Activated naive CD8-positive, alpha-beta T cell (primary cell): ENCODE data around the gene ARHGAP10.

Experiments
- H3K27ac Mint-ChIP-seq: one replicate; pipeline ENCODE4 v1.8.0; 2021; ENCODE audit warnings: mixed read lengths
- H3K27me3 Mint-ChIP-seq: one replicate; pipeline ENCODE4 v1.8.0; 2021; ENCODE audit warnings: mixed read lengths
- H3K36me3 Mint-ChIP-seq: one replicate; pipeline ENCODE4 v1.8.0; 2021; ENCODE audit warnings: mixed read lengths
- H3K4me1 Mint-ChIP-seq: one replicate; pipeline ENCODE4 v1.8.0; 2021; ENCODE audit warnings: low read depth, mixed read lengths
- H3K4me3 Mint-ChIP-seq: one replicate; pipeline ENCODE4 v1.8.0; 2021; ENCODE audit warnings: mild to moderate bottlenecking, mixed read lengths
- H3K9me3 Mint-ChIP-seq: one replicate; pipeline ENCODE4 v1.8.0; 2021; ENCODE audit warnings: low read depth, mixed read lengths

ARHGAP10 gene

GRCh38 chr4:148061795-148062194 lies 329.9 kb downstream of the ARHGAP10 start:
- peaks cover 25% of the 10 kb centered on the region for H3K36me3 Mint-ChIP-seq
- peaks cover 59% of the 10 kb centered on the region for H3K4me1 Mint-ChIP-seq
- H3K4me3 Mint-ChIP-seq = peak overlapping the region; percentile 85
- H3K27me3 Mint-ChIP-seq = no peaks in the 10 kb centered on the region
- no peaks in the 10 kb centered on the region for H3K9me3 Mint-ChIP-seq
- H3K27ac Mint-ChIP-seq = peak overlapping the region; percentile 25

GRCh38 chr4:148062301-148062950 lies 330.5 kb downstream of the ARHGAP10 start:
- H3K27me3 Mint-ChIP-seq = no peaks in the 10 kb centered on the region
- no peak overlapping the region for H3K4me3 Mint-ChIP-seq
- peaks cover 58% of the 10 kb centered on the region for H3K4me1 Mint-ChIP-seq
- H3K9me3 Mint-ChIP-seq = no peaks in the 10 kb centered on the region
- H3K27ac Mint-ChIP-seq = peak overlapping the region; percentile 71
- peaks cover 25% of the 10 kb centered on the region for H3K36me3 Mint-ChIP-seq

- H3K4me3 Mint-ChIP-seq = no peak overlapping the region
- peaks cover 21% of the 10 kb centered on the region for H3K36me3 Mint-ChIP-seq
- peaks cover 47% of the 10 kb centered on the region for H3K4me1 Mint-ChIP-seq
- no peak overlapping the region for H3K27ac Mint-ChIP-seq
- H3K27me3 Mint-ChIP-seq = no peaks in the 10 kb centered on the region
- no peaks in the 10 kb centered on the region for H3K9me3 Mint-ChIP-seq
Observed at GRCh38 chr4:148064451-148064850, 332.6 kb downstream of the ARHGAP10 start.

GRCh38 chr4:148065075-148065474 lies 333.2 kb downstream of the ARHGAP10 start:
- Mint-ChIP-seq H3K27me3 (no peaks in the 10 kb centered on the region), H3K27ac (no peak overlapping the region), H3K9me3 (no peaks in the 10 kb centered on the region), H3K4me1 (peaks cover 43% of the 10 kb centered on the region), H3K4me3 (no peak overlapping the region), H3K36me3 (peaks cover 21% of the 10 kb centered on the region)

- Mint-ChIP-seq H3K4me1 (peaks cover 20% of the 10 kb centered on the region), H3K4me3 (no peak overlapping the region), H3K27me3 (no peaks in the 10 kb centered on the region), H3K9me3 (no peaks in the 10 kb centered on the region), H3K27ac (no peak overlapping the region), H3K36me3 (peaks cover 23% of the 10 kb centered on the region)
Observed at GRCh38 chr4:148067301-148067916, 335.5 kb downstream of the ARHGAP10 start.

GRCh38 chr4:148068065-148068911 lies 336.4 kb downstream of the ARHGAP10 start:
- peaks cover 16% of the 10 kb centered on the region for H3K4me1 Mint-ChIP-seq
- H3K27ac Mint-ChIP-seq = no peak overlapping the region
- no peak overlapping the region for H3K4me3 Mint-ChIP-seq
- no peaks in the 10 kb centered on the region for H3K27me3 Mint-ChIP-seq
- no peaks in the 10 kb centered on the region for H3K9me3 Mint-ChIP-seq
- peaks cover 25% of the 10 kb centered on the region for H3K36me3 Mint-ChIP-seq

- H3K9me3 Mint-ChIP-seq = no peaks in the 10 kb centered on the region
- H3K4me1 Mint-ChIP-seq = peaks cover 14% of the 10 kb centered on the region
- peaks cover 29% of the 10 kb centered on the region for H3K36me3 Mint-ChIP-seq
- H3K27ac Mint-ChIP-seq = no peak overlapping the region
- no peak overlapping the region for H3K4me3 Mint-ChIP-seq
- no peaks in the 10 kb centered on the region for H3K27me3 Mint-ChIP-seq
Observed at GRCh38 chr4:148069086-148069894, 337.4 kb downstream of the ARHGAP10 start.

- Mint-ChIP-seq H3K27ac (no peak overlapping the region), H3K4me3 (no peak overlapping the region), H3K36me3 (peaks cover 30% of the 10 kb centered on the region), H3K9me3 (no peaks in the 10 kb centered on the region), H3K27me3 (no peaks in the 10 kb centered on the region), H3K4me1 (peaks cover 14% of the 10 kb centered on the region)
Observed at GRCh38 chr4:148069895-148070178, 337.9 kb downstream of the ARHGAP10 start.

- peaks cover 14% of the 10 kb centered on the region for H3K4me1 Mint-ChIP-seq
- peaks cover 8% of the 10 kb centered on the region for H3K9me3 Mint-ChIP-seq
- no peak overlapping the region for H3K4me3 Mint-ChIP-seq
- H3K36me3 Mint-ChIP-seq = peaks cover 30% of the 10 kb centered on the region
- no peak overlapping the region for H3K27ac Mint-ChIP-seq
- H3K27me3 Mint-ChIP-seq = no peaks in the 10 kb centered on the region
Observed at GRCh38 chr4:148071009-148071408, 339.1 kb downstream of the ARHGAP10 start.

- H3K9me3 Mint-ChIP-seq = peaks cover 14% of the 10 kb centered on the region
- H3K27me3 Mint-ChIP-seq = no peaks in the 10 kb centered on the region
- H3K4me3 Mint-ChIP-seq = no peak overlapping the region
- peaks cover 6% of the 10 kb centered on the region for H3K4me1 Mint-ChIP-seq
- peaks cover 45% of the 10 kb centered on the region for H3K36me3 Mint-ChIP-seq
- H3K27ac Mint-ChIP-seq = no peak overlapping the region
Observed at GRCh38 chr4:148072789-148073188, 340.9 kb downstream of the ARHGAP10 start.

GRCh38 chr4:148073349-148073748 lies 341.5 kb downstream of the ARHGAP10 start:
- peaks cover 14% of the 10 kb centered on the region for H3K9me3 Mint-ChIP-seq
- peaks cover 50% of the 10 kb centered on the region for H3K36me3 Mint-ChIP-seq
- no peaks in the 10 kb centered on the region for H3K27me3 Mint-ChIP-seq
- H3K4me3 Mint-ChIP-seq = no peak overlapping the region
- H3K27ac Mint-ChIP-seq = no peak overlapping the region
- H3K4me1 Mint-ChIP-seq = peaks cover 6% of the 10 kb centered on the region

GRCh38 chr4:148074462-148074861 lies 342.6 kb downstream of the ARHGAP10 start:
- H3K9me3 Mint-ChIP-seq = peaks cover 14% of the 10 kb centered on the region
- H3K4me1 Mint-ChIP-seq = no peaks in the 10 kb centered on the region
- H3K27ac Mint-ChIP-seq = peak overlapping the region; percentile 34
- peaks cover 51% of the 10 kb centered on the region for H3K36me3 Mint-ChIP-seq
- no peaks in the 10 kb centered on the region for H3K27me3 Mint-ChIP-seq
- H3K4me3 Mint-ChIP-seq = no peak overlapping the region

GRCh38 chr4:148075438-148075837 lies 343.6 kb downstream of the ARHGAP10 start:
- H3K27ac Mint-ChIP-seq = no peak overlapping the region
- peaks cover 14% of the 10 kb centered on the region for H3K9me3 Mint-ChIP-seq
- no peak overlapping the region for H3K4me3 Mint-ChIP-seq
- H3K4me1 Mint-ChIP-seq = no peaks in the 10 kb centered on the region
- H3K36me3 Mint-ChIP-seq = peaks cover 51% of the 10 kb centered on the region
- H3K27me3 Mint-ChIP-seq = no peaks in the 10 kb centered on the region

- Mint-ChIP-seq H3K9me3 (peaks cover 14% of the 10 kb centered on the region), H3K36me3 (peaks cover 56% of the 10 kb centered on the region), H3K4me1 (no peaks in the 10 kb centered on the region), H3K27ac (no peak overlapping the region), H3K27me3 (no peaks in the 10 kb centered on the region), H3K4me3 (no peak overlapping the region)
Observed at GRCh38 chr4:148076964-148077363, 345.1 kb downstream of the ARHGAP10 start.

GRCh38 chr4:148077581-148077980 lies 345.7 kb downstream of the ARHGAP10 start:
- Mint-ChIP-seq H3K4me1 (no peaks in the 10 kb centered on the region), H3K27me3 (no peaks in the 10 kb centered on the region), H3K27ac (no peak overlapping the region), H3K36me3 (peaks cover 56% of the 10 kb centered on the region), H3K4me3 (no peak overlapping the region), H3K9me3 (peaks cover 14% of the 10 kb centered on the region)
